ENCODE data around the gene LYSMD1.
"Not testable (repeated sequence)": the region's sequence is repeated elsewhere in the genome, so short reads cannot be mapped to it uniquely, and the experiment has no call there.

LYSMD1 gene

DNA sequence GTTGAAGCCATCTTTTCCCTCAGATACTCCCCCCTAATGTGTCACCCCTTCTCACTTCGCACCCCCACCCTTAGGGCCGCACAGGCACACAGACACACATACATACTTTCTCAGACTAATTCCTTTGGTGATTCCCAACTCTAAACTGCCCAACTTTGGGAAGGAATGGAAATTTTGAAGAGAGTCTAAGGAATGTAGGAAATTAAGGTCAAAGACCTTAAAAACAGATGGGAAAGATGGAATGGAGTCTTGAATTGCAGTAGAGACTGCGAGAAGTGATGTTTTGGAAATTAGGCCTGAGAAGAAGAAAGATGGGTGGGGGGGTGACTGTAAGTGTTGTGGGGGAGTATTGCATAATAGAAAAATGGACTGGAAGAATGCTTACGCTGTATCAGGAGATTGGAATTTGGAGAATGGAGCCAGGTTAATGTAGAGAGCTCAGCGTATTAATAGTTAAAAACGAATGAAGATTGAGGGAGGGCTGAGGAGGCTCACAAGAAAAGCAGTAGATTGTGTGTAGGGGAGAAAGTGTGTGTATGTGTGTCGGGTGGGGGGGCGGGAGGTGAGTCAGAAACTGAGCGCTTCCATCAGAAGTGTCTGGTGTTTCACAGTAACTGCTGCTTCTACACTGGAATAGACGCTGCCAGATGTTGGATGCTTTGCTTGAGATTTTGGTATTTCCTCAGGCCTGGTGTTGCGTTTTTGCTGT, 34.3 kb upstream of the LYSMD1 start:
- Histone ChIP-seq H2AFZ (ENCODE audit: low read depth) (no peak overlapping the region), H3K4me3 (IDR thresholded peaks at IDR 0.05; ENCODE audit: insufficient read depth, low read depth, low read length) (peak overlapping the region; percentile 100), H3K27me3 (ENCODE audit: insufficient read depth, low read depth) (no peaks in the 10 kb centered on the region; the same call in 1 of the 2 replicates), H3K4me1 (ENCODE audit: low read depth, poor library complexity, severe bottlenecking) (peaks cover 46% of the 10 kb centered on the region), H3K4me2 (peak overlapping the region; percentile 75), H4K20me1 (ENCODE audit: insufficient read depth) (peaks cover 7% of the 10 kb centered on the region; the same call in 1 of the 2 replicates), H3K9ac (peak overlapping the region; percentile 84; the same call in 1 of the 2 replicates), H3K36me3 (ENCODE audit: insufficient read depth) (peaks cover 5% of the 10 kb centered on the region; the same call in 1 of the 2 replicates), H3K27ac (no peak overlapping the region), H3K79me2 (ENCODE audit: insufficient read depth, low read depth) (peaks cover 66% of the 10 kb centered on the region)
- TF ChIP-seq, protein P1, sequence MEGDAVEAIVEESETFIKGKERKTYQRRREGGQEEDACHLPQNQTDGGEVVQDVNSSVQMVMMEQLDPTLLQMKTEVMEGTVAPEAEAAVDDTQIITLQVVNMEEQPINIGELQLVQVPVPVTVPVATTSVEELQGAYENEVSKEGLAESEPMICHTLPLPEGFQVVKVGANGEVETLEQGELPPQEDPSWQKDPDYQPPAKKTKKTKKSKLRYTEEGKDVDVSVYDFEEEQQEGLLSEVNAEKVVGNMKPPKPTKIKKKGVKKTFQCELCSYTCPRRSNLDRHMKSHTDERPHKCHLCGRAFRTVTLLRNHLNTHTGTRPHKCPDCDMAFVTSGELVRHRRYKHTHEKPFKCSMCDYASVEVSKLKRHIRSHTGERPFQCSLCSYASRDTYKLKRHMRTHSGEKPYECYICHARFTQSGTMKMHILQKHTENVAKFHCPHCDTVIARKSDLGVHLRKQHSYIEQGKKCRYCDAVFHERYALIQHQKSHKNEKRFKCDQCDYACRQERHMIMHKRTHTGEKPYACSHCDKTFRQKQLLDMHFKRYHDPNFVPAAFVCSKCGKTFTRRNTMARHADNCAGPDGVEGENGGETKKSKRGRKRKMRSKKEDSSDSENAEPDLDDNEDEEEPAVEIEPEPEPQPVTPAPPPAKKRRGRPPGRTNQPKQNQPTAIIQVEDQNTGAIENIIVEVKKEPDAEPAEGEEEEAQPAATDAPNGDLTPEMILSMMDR (conservative IDR thresholded peaks at IDR 0.05; ENCODE audit: low read depth, low read length) = no peak

DNA sequence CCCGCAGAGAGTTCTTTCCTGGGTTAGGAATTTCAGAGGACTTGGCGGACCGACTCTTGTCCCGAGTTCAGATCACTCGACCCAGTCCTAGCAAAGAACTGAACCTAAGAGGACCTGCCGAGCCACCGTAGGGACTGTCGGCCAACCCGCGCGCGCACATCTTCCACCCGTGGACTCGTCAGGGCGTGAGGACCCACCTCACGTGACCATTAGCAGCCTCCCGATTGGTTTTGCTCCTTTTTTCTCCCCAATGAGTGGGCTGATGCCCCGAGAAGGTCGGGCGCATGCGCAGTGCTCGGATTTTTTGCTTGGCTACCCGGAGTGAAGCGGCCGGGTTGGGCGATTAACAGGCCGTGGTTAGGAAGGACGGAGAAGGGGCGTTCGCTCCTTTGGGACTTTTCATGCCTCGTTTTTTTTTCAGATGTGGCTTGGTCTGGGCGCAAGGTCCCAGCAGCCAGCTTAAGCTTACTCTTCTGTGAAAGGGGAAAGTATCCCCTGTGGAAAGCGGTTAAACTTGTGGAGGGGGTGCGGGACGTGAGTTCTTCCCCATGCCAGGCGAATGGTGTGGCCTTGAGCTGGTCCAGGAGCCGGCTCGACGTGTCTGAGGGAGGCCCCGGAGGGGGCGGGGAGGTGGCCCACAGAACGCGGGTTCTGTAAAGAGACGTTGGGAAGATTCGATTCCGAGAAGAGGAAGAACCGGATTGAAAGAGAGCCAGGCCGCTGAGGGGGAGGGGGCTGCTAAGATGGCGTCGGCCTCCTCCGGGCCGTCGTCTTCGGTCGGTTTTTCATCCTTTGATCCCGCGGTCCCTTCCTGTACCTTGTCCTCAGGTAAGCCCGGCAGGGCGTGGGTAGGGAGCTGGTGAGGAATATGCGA, 32.8 kb upstream of the LYSMD1 start, which contains the start of gene PIP5K1A:
Gene PIP5K1A (plus strand): TSS at position 299 of the 874 bp plus-strand sequence. CDS start 445 bp downstream, at position 744.
- Histone ChIP-seq H4K20me1 (ENCODE audit: insufficient read depth) (no peaks in the 10 kb centered on the region), H3K4me1 (ENCODE audit: low read depth, poor library complexity, severe bottlenecking) (peaks cover 42% of the 10 kb centered on the region), H3K9ac (peak within 1 kb of the TSS; percentile 84), H2AFZ (ENCODE audit: low read depth) (peak within 1 kb of the TSS; percentile 53), H3K36me3 (ENCODE audit: insufficient read depth) (peaks cover 5% of the 10 kb centered on the region; the same call in 1 of the 2 replicates), H3K27ac (peak within 1 kb of the TSS; percentile 69), H3K4me2 (peak within 1 kb of the TSS; percentile 75), H3K79me2 (ENCODE audit: insufficient read depth, low read depth) (peaks cover 51% of the 10 kb centered on the region), H3K4me3 (IDR thresholded peaks at IDR 0.05; ENCODE audit: insufficient read depth, low read depth, low read length) (peak within 1 kb of the TSS; percentile 100), H3K27me3 (ENCODE audit: insufficient read depth, low read depth) (peaks cover 9% of the 10 kb centered on the region)
- TF ChIP-seq, protein P1 (conservative IDR thresholded peaks at IDR 0.05; ENCODE audit: low read depth, low read length) = no peak

DNA sequence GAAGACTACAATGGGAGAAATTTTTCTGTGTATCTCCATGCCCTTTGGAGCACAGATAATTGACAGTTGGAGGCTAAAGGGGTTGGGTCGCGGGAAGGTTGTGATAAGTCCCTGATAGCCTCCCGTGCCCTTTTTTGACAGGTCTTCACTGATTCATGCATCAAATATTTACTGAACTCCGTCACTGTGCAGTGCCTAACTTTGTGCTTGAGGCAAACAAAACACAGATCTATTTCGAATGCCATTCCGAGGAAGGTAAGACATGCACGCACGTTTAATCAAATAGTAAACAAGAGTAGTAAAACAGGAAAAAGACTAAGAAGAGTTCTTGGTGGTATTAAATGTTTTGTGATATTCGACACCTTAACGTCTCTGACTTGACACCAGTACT, 32.2 kb upstream of the LYSMD1 start:
- Histone ChIP-seq H2AFZ (ENCODE audit: low read depth) (peak overlapping the region; percentile 53), H3K4me1 (ENCODE audit: low read depth, poor library complexity, severe bottlenecking) (peaks cover 42% of the 10 kb centered on the region), H3K27ac (peak overlapping the region; percentile 69; the same call in 1 of the 2 replicates)

DNA sequence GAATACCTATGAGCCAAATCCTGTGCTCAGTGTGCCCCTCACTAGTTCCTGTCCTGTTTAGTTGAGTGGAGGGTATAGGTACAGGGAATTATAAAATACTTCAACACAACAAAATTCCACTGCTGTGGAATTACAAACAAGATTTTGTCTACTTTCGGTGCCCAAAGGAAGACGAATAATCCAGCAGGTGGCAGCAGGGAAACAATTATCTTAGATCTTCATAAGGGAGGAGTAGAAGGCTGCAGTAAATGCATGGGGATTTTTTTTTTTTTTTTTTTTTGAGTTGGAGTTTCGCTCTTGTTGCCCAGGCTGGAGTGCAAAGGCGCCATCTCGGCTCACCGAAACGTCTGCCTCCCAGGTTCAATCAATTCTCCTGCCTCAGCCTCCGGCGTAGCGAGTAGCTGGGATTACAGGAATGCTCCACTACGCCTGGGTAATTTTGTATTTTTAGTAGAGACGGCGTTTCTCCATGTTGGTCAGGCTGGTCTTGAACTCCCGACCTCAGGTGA, 30.6 kb upstream of the LYSMD1 start:
- peak overlapping the region; percentile 2; the same call in 1 of the 2 replicates for H3K27ac ChIP-seq
- H3K4me3 ChIP-seq (IDR thresholded peaks at IDR 0.05; ENCODE audit: insufficient read depth, low read depth, low read length) = peak overlapping the region; percentile 16
- no peaks in the 10 kb centered on the region for H3K36me3 ChIP-seq (ENCODE audit: insufficient read depth)
- no peaks in the 10 kb centered on the region for H4K20me1 ChIP-seq (ENCODE audit: insufficient read depth)
- H3K4me2 ChIP-seq = peak overlapping the region; percentile 67
- peak overlapping the region; percentile 60 for H2AFZ ChIP-seq (ENCODE audit: low read depth)
- TF ChIP-seq, protein P1 (conservative IDR thresholded peaks at IDR 0.05; ENCODE audit: low read depth, low read length) = peak; percentile 93
- peak overlapping the region; percentile 2; the same call in 1 of the 2 replicates for H3K9ac ChIP-seq
- peaks cover 20% of the 10 kb centered on the region for H3K27me3 ChIP-seq (ENCODE audit: insufficient read depth, low read depth)
- H3K79me2 ChIP-seq (ENCODE audit: insufficient read depth, low read depth) = peaks cover 29% of the 10 kb centered on the region
- peaks cover 34% of the 10 kb centered on the region for H3K4me1 ChIP-seq (ENCODE audit: low read depth, poor library complexity, severe bottlenecking)

More for the DNA sequence above, 32.2 kb upstream of the LYSMD1 start:
- Histone ChIP-seq H3K79me2 (ENCODE audit: insufficient read depth, low read depth) (peaks cover 45% of the 10 kb centered on the region), H4K20me1 (ENCODE audit: insufficient read depth) (no peaks in the 10 kb centered on the region), H3K4me3 (IDR thresholded peaks at IDR 0.05; ENCODE audit: insufficient read depth, low read depth, low read length) (peak overlapping the region; percentile 100), H3K27me3 (ENCODE audit: insufficient read depth, low read depth) (peaks cover 15% of the 10 kb centered on the region), H3K36me3 (ENCODE audit: insufficient read depth) (peaks cover 3% of the 10 kb centered on the region; the same call in 1 of the 2 replicates), H3K9ac (no peak overlapping the region), H3K4me2 (peak overlapping the region; percentile 75)
- TF ChIP-seq, protein P1 (conservative IDR thresholded peaks at IDR 0.05; ENCODE audit: low read depth, low read length) = no peak

DNA sequence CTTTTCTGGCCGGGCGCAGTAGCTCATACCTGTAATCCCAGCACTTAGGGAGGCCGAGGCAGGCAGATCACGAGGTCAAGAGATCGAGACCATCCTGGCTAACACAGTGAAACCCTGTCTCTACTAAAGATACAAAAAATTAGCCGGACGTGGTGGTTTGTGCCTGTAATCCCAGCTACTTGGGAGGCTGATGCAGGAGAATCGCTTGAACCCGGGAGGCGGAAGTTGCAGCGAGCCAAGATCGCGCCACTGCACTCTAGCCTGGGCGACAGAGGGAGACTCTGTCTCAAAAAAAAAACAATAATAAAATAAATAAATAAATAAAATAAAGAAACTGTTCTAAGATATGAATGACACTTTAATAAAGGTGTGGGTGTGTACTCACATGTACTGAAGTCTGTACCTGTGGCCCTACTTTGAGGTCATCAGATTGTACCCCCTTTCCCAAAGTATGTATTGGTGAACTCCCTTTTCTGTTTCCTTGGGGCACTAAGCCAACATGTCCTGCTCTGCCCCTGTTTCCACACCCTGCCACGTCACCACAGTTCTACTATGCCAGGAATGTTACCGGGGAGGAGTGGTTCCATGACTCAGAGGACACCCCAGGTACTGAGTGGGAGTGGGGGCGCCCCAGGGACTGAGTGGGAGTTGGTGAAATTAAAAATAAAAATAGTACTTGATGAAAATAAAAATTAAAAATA, 29.3 kb upstream of the LYSMD1 start:
- H3K27me3 ChIP-seq (ENCODE audit: insufficient read depth, low read depth) = peaks cover 20% of the 10 kb centered on the region
- H2AFZ ChIP-seq (ENCODE audit: low read depth); H3K36me3 ChIP-seq (ENCODE audit: insufficient read depth); H4K20me1 ChIP-seq (ENCODE audit: insufficient read depth); H3K4me3 ChIP-seq (IDR thresholded peaks at IDR 0.05; ENCODE audit: insufficient read depth, low read depth, low read length); H3K9ac ChIP-seq; H3K4me2 ChIP-seq; H3K27ac ChIP-seq: not testable (repeated sequence)
- H3K4me1 ChIP-seq (ENCODE audit: low read depth, poor library complexity, severe bottlenecking) = peaks cover 28% of the 10 kb centered on the region
- H3K79me2 ChIP-seq (ENCODE audit: insufficient read depth, low read depth) = peaks cover 16% of the 10 kb centered on the region
